GM12878 (cell line): ENCODE results near the gene OXER1. TPM values are rescaled to one million over a fixed set of nuclear protein-coding genes. Genes with fewer than 3 reads are reported as not detected.
A peak's percentile ranks its signal among the peaks of the same experiment; 100 is the strongest.

Experiments used
- ATF7 ChIP-seq: fragments of 450-650 bp; IDR thresholded peaks from 2 replicates; pipeline ENCODE4 v1.6.1; 2016; ENCODE audit warnings: low read depth, mild to moderate bottlenecking
- IRF3 ChIP-seq: fragments of 450-650 bp; IDR thresholded peaks from 2 replicates; pipeline ENCODE4 v1.6.1; 2014; ENCODE audit warnings: mild to moderate bottlenecking
- NFXL1 ChIP-seq: fragments of 450-650 bp; IDR thresholded peaks from 2 replicates; pipeline ENCODE4 v1.6.1; 2017; ENCODE audit warnings: antibody characterized with exemption, mild to moderate bottlenecking, borderline replicate concordance
- NR2C1 ChIP-seq: fragments of 450-650 bp; IDR thresholded peaks from 2 replicates; pipeline ENCODE4 v1.6.1; 2017; ENCODE audit warnings: antibody characterized with exemption, mild to moderate bottlenecking, moderate library complexity
- RCOR1 ChIP-seq: conservative IDR thresholded peaks from 2 replicates; pipeline ENCODE4 v1.6.1; 2012; ENCODE audit warnings: low read depth, low read length, improper control_type of control experiment
- RELA ChIP-seq: fragments of 450-650 bp; IDR thresholded peaks from 2 replicates; pipeline ENCODE4 v1.8.0; 2014; ENCODE audit warnings: borderline replicate concordance; ENCODE audit not compliant: partially characterized antibody
- RFX5 ChIP-seq: IDR thresholded peaks from 2 replicates; pipeline ENCODE4 v1.6.1; 2011; ENCODE audit warnings: low read depth, low read length, improper control_type of control experiment
- USF2 ChIP-seq: IDR thresholded peaks from 2 replicates; pipeline ENCODE4 v1.6.1; 2011; ENCODE audit warnings: low read depth, low read length, improper control_type of control experiment, borderline replicate concordance
- ZBTB40 ChIP-seq: fragments of 450-650 bp; IDR thresholded peaks from 2 replicates; pipeline ENCODE4 v1.6.1; 2016; ENCODE audit warnings: mild to moderate bottlenecking, moderate library complexity, borderline replicate concordance
- ZNF384 ChIP-seq: IDR thresholded peaks from 2 replicates; pipeline ENCODE4 v1.6.1; 2012; ENCODE audit warnings: low read depth, mild to moderate bottlenecking, low read length, improper control_type of control experiment, borderline replicate concordance
- polyA plus RNA-seq, 11 experiments: library from polyadenylated mRNA; depleted of rRNA in 4 of 11; unstranded in 6 of 11; stranded (reverse) in 5 of 11; fragments of >200 nt; fragmentation: Nextera tagmentation in 4 of 11; fragmentation: Illumina TruSeq in 1 of 11; extraction: Ambion mirVana in 4 of 11; extraction: Trizol in 1 of 11; gene quantifications; 1 replicate in 1 of 11; 2 replicates in 10 of 11; pipeline versions ENCODE4 v1.2.1 to v1.2.3, GENCODE V29; 2011 to 2016; ENCODE audit warnings: inconsistent platforms in 2 of 11, missing spikeins in 2 of 11, low read depth in 1 of 11
- total RNA-seq, 4 experiments: library from RNA; depleted of rRNA in 3 of 4; stranded (reverse); fragments of >200 nt in 3 of 4; fragmentation: Illumina TruSeq in 1 of 4; extraction: Trizol in 1 of 4; gene quantifications; 2 replicates each; pipeline versions ENCODE4 v1.2.1 to v1.2.3, GENCODE V29; 2013 to 2021

The OXER1 gene
- total and polyA plus RNA-seq, 10 of the 15 experiments (the other 5 are each of a cell fraction or from before 2014, with no cell fraction given) = 0.11 to 8.6 (median 3.3) TPM

- TF ChIP-seq ZBTB40 (peak; percentile 21; the same call in 1 of the 2 replicates), RFX5 (peak; percentile 69; the same call in 1 of the 2 replicates), NR2C1 (no peak), ZNF384 (peak; percentile 39; the same call in 1 of the 2 replicates), NFXL1 (no peak), RELA (no peak), RCOR1 (0 out of 2 replicates have a peak, but pooled peaks have one; percentile 66), USF2 (no peak; the same call in 1 of the 2 replicates), ATF7 (peak; percentile 58), IRF3 (no peak)
Observed at GRCh38 chr2:42722320-42723190, 41.4 kb downstream of the OXER1 start (continued).
